Measurements from ENCODE around the gene SLC6A17.

The SLC6A17 gene

DNA sequence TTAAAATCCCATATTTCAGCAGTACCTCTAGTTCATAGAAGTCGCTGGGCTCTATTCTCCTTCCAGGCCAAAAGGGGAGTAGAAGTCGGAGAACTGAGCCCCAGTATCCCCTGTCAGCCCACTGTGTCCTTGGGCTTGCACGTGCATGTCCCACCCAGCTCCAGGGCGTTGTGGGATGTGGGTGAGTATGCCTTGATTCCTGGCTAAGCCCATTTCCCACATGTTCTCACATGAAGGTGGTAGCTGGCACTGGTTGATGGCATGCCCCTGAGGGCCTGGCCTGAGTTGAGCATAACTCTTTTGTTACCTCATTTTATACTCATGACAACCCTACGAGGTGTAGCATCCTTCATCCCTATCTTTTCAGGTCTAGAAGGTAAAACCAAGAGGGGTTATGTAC lies 8.0 kb downstream of the SLC6A17 start:
- H3K4me2 ChIP-seq (ENCODE audit: low read length), result no peak overlapping the region
- no peaks in the 10 kb centered on the region for H4K20me1 ChIP-seq (ENCODE audit: insufficient read depth, low read length)
- TF ChIP-seq EZH2 (IDR thresholded peaks at IDR 0.05; ENCODE audit: borderline replicate concordance, low read length), result no peak
- TF ChIP-seq, protein P1, sequence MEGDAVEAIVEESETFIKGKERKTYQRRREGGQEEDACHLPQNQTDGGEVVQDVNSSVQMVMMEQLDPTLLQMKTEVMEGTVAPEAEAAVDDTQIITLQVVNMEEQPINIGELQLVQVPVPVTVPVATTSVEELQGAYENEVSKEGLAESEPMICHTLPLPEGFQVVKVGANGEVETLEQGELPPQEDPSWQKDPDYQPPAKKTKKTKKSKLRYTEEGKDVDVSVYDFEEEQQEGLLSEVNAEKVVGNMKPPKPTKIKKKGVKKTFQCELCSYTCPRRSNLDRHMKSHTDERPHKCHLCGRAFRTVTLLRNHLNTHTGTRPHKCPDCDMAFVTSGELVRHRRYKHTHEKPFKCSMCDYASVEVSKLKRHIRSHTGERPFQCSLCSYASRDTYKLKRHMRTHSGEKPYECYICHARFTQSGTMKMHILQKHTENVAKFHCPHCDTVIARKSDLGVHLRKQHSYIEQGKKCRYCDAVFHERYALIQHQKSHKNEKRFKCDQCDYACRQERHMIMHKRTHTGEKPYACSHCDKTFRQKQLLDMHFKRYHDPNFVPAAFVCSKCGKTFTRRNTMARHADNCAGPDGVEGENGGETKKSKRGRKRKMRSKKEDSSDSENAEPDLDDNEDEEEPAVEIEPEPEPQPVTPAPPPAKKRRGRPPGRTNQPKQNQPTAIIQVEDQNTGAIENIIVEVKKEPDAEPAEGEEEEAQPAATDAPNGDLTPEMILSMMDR (IDR thresholded peaks at IDR 0.05; ENCODE audit: low read length), result no peak
- no peaks in the 10 kb centered on the region for H3K27me3 ChIP-seq (ENCODE audit: insufficient read depth, low read length)
- no peaks in the 10 kb centered on the region for H3K79me2 ChIP-seq (ENCODE audit: insufficient read depth, low read length)
- H2AFZ ChIP-seq (ENCODE audit: low read length), result no peak overlapping the region
- no peak overlapping the region for H3K4me3 ChIP-seq (ENCODE audit: low read depth, low read length, poor library complexity, severe bottlenecking)
- no peaks in the 10 kb centered on the region for H3K36me3 ChIP-seq (ENCODE audit: insufficient read depth, low read length)
- H3F3A ChIP-seq (ENCODE audit: insufficient read depth, low read length), result no peaks in the 10 kb centered on the region
- no peaks in the 10 kb centered on the region for H3K9me2 ChIP-seq (ENCODE audit: low read depth, low read length)
- H3K9ac ChIP-seq (ENCODE audit: low read length), result no peak overlapping the region
- H3K9me3 ChIP-seq (ENCODE audit: low read length), result no peaks in the 10 kb centered on the region
- H3K27ac ChIP-seq (ENCODE audit: low read depth, low read length, poor library complexity, severe bottlenecking), result no peak overlapping the region
- no peaks in the 10 kb centered on the region for H3K4me1 ChIP-seq (ENCODE audit: insufficient read depth, low read length, severe bottlenecking)

GRCh38 chr1:110159168-110159567 lies 8.9 kb downstream of the SLC6A17 start:
- H3K9me2 ChIP-seq (ENCODE audit: low read depth, low read length), result no peaks in the 10 kb centered on the region
- H3K27ac ChIP-seq (ENCODE audit: low read depth, low read length, poor library complexity, severe bottlenecking), result no peak overlapping the region

GRCh38 chr1:110160538-110161100 lies 10.3 kb downstream of the SLC6A17 start:
- Histone ChIP-seq H3K4me1 (ENCODE audit: insufficient read depth, low read length, severe bottlenecking) (no peaks in the 10 kb centered on the region), H3K79me2 (ENCODE audit: insufficient read depth, low read length) (no peaks in the 10 kb centered on the region), H3K9ac (ENCODE audit: low read length) (no peak overlapping the region), H3K4me3 (ENCODE audit: low read depth, low read length, poor library complexity, severe bottlenecking) (no peak overlapping the region), H3K27ac (ENCODE audit: low read depth, low read length, poor library complexity, severe bottlenecking) (no peak overlapping the region), H3K9me2 (ENCODE audit: low read depth, low read length) (no peaks in the 10 kb centered on the region), H3K9me3 (ENCODE audit: low read length) (no peaks in the 10 kb centered on the region), H2AFZ (ENCODE audit: low read length) (no peak overlapping the region), H3K27me3 (ENCODE audit: insufficient read depth, low read length) (0 out of 2 replicates have a peak, but pooled peaks cover 5% of the 10 kb centered on the region), H4K20me1 (ENCODE audit: insufficient read depth, low read length) (no peaks in the 10 kb centered on the region), H3F3A (ENCODE audit: insufficient read depth, low read length) (no peaks in the 10 kb centered on the region), H3K36me3 (ENCODE audit: insufficient read depth, low read length) (no peaks in the 10 kb centered on the region), H3K4me2 (ENCODE audit: low read length) (no peak overlapping the region)
- TF ChIP-seq EZH2 (IDR thresholded peaks at IDR 0.05; ENCODE audit: borderline replicate concordance, low read length), result no peak
- TF ChIP-seq, protein P1 (IDR thresholded peaks at IDR 0.05; ENCODE audit: low read length), result no peak

More at GRCh38 chr1:110159168-110159567, 8.9 kb downstream of the SLC6A17 start:
- no peaks in the 10 kb centered on the region for H4K20me1 ChIP-seq (ENCODE audit: insufficient read depth, low read length)
- no peaks in the 10 kb centered on the region for H3K27me3 ChIP-seq (ENCODE audit: insufficient read depth, low read length)
- H3K4me2 ChIP-seq (ENCODE audit: low read length), result no peak overlapping the region
- H3K79me2 ChIP-seq (ENCODE audit: insufficient read depth, low read length), result no peaks in the 10 kb centered on the region
- no peaks in the 10 kb centered on the region for H3K9me3 ChIP-seq (ENCODE audit: low read length)
- no peak overlapping the region for H3K9ac ChIP-seq (ENCODE audit: low read length)
- no peak overlapping the region for H3K4me3 ChIP-seq (ENCODE audit: low read depth, low read length, poor library complexity, severe bottlenecking)
- no peak for TF ChIP-seq EZH2 (IDR thresholded peaks at IDR 0.05; ENCODE audit: borderline replicate concordance, low read length)
- H3K36me3 ChIP-seq (ENCODE audit: insufficient read depth, low read length), result no peaks in the 10 kb centered on the region
- H3K4me1 ChIP-seq (ENCODE audit: insufficient read depth, low read length, severe bottlenecking), result no peaks in the 10 kb centered on the region
- H2AFZ ChIP-seq (ENCODE audit: low read length), result no peak overlapping the region
- no peaks in the 10 kb centered on the region for H3F3A ChIP-seq (ENCODE audit: insufficient read depth, low read length)

DNA sequence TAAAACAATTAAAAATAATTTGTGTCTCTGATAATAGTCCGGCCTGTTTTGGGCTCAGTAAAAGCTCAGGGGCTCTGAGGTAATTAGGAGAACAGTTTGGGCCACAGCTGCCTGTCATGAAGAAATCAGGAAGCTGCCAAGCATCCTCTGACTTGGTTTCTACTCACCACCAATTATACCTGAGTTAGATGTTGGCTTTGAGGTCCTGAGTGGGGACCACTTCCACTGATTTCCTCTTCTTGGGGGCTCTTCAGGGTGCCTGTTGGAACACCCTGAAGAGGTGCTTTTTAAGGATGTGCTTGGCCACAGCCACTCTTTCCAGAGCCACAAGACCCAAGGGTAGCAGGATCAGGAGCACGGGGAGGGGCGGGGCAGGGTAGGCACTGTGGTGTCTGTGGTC lies 10.9 kb downstream of the SLC6A17 start:
- H3K4me1 ChIP-seq (ENCODE audit: insufficient read depth, low read length, severe bottlenecking), result no peaks in the 10 kb centered on the region
- H3K36me3 ChIP-seq (ENCODE audit: insufficient read depth, low read length), result no peaks in the 10 kb centered on the region
- H3K9me2 ChIP-seq (ENCODE audit: low read depth, low read length), result no peaks in the 10 kb centered on the region
- H3F3A ChIP-seq (ENCODE audit: insufficient read depth, low read length), result no peaks in the 10 kb centered on the region
- H3K79me2 ChIP-seq (ENCODE audit: insufficient read depth, low read length), result no peaks in the 10 kb centered on the region
- no peak overlapping the region for H3K4me2 ChIP-seq (ENCODE audit: low read length)
- no peak overlapping the region for H3K27ac ChIP-seq (ENCODE audit: low read depth, low read length, poor library complexity, severe bottlenecking)
- H4K20me1 ChIP-seq (ENCODE audit: insufficient read depth, low read length), result no peaks in the 10 kb centered on the region
- H3K4me3 ChIP-seq (ENCODE audit: low read depth, low read length, poor library complexity, severe bottlenecking), result no peak overlapping the region
- no peaks in the 10 kb centered on the region for H3K9me3 ChIP-seq (ENCODE audit: low read length)
- no peak overlapping the region for H3K9ac ChIP-seq (ENCODE audit: low read length)
- H3K27me3 ChIP-seq (ENCODE audit: insufficient read depth, low read length), result 0 out of 2 replicates have a peak, but pooled peaks cover 5% of the 10 kb centered on the region
- TF ChIP-seq, protein P1 (IDR thresholded peaks at IDR 0.05; ENCODE audit: low read length), result no peak
- TF ChIP-seq EZH2 (IDR thresholded peaks at IDR 0.05; ENCODE audit: borderline replicate concordance, low read length), result no peak
- no peak overlapping the region for H2AFZ ChIP-seq (ENCODE audit: low read length)
